A673 (cell line): ENCODE measurements around the gene JAKMIP1. TPM values are rescaled to one million over a fixed set of nuclear protein-coding genes. Genes with fewer than 3 reads are reported as not detected.

ENCODE experiments used
- BruUV-seq: library from RNA; stranded (reverse); fragments of 400-500 nt; replicated peaks from 2 replicates; lab custom pipeline; 2021; lab: Mats Ljungman, UMichigan
- CTCF ChIA-PET: fragments of 300-600 bp; sonication (Branson Sonifier 250); formaldehyde crosslinking; loops from one replicate; lab custom pipeline; 2022; ENCODE audit warnings: antibody characterized with exemption; lab: Charles Lee
- POLR2A ChIA-PET: fragments of 300-600 bp; sonication (Branson Sonifier 250); formaldehyde crosslinking; loops from one replicate; lab custom pipeline; 2022; ENCODE audit warnings: antibody characterized with exemption; ENCODE audit not compliant: low non-redundant PET; lab: Charles Lee
- DNase-seq: peaks from one replicate; pipeline ENCODE4 v3.0.0-alpha.2; 2015; ENCODE audit warnings: low spot score
- H3K27ac ChIP-seq: fragments of 200-600 bp; sonication (generic); 2 replicates; pipeline ENCODE4 v1.5.1; 2016; ENCODE audit warnings: mixed run types, low read depth, mild to moderate bottlenecking, mixed read lengths, antibody characterized with exemption, low read length; ENCODE audit not compliant: poor library complexity, severe bottlenecking
- H3K27me3 ChIP-seq: fragments of 200-600 bp; sonication (generic); replicated peaks from 2 replicates; pipeline ENCODE4 v1.6.1; 2017; ENCODE audit warnings: mixed run types, low read depth, mild to moderate bottlenecking, mixed read lengths, antibody characterized with exemption, low read length; ENCODE audit not compliant: insufficient read depth, poor library complexity
- H3K36me3 ChIP-seq: fragments of 200-600 bp; sonication (generic); 2 replicates; pipeline ENCODE4 v1.6.1; 2016; ENCODE audit warnings: mixed run types, mild to moderate bottlenecking, mixed read lengths, antibody characterized with exemption, low read length; ENCODE audit not compliant: insufficient read depth, poor library complexity, severe bottlenecking
- H3K4me1 ChIP-seq: fragments of 200-600 bp; sonication (generic); 2 replicates; pipeline ENCODE4 v1.6.1; 2017; ENCODE audit warnings: mixed run types, mild to moderate bottlenecking, mixed read lengths, antibody characterized with exemption, low read length; ENCODE audit not compliant: insufficient read depth, poor library complexity, severe bottlenecking
- H3K4me3 ChIP-seq: fragments of 200-600 bp; sonication (generic); 2 replicates; pipeline ENCODE4 v1.5.1; 2016; ENCODE audit warnings: low read depth, mixed run types, mild to moderate bottlenecking, mixed read lengths, low read length; ENCODE audit not compliant: poor library complexity, severe bottlenecking
- H3K9me3 ChIP-seq: fragments of 200-600 bp; sonication (generic); 2 replicates; pipeline ENCODE4 v1.6.1; 2016; ENCODE audit warnings: mixed run types, low read depth, mild to moderate bottlenecking, mixed read lengths, antibody characterized with exemption, low read length; ENCODE audit not compliant: poor library complexity, severe bottlenecking
- EZH2 ChIP-seq: fragments of 200-600 bp; sonication (generic); IDR thresholded peaks from 2 replicates; pipeline ENCODE4 v1.6.1; 2017; ENCODE audit warnings: borderline replicate concordance, low read depth, mild to moderate bottlenecking, mixed read lengths, antibody characterized with exemption, low read length; ENCODE audit not compliant: poor library complexity, severe bottlenecking
- intact Hi-C: fragments of 100-400 bp; cut with micrococcal nuclease; formaldehyde crosslinking; loops from one replicate; pipeline ENCODE4 v1.10.0; 2022; ENCODE audit not compliant: unreplicated experiment
- total RNA-seq: library from RNA; stranded (reverse); gene quantifications from 2 replicates; pipeline ENCODE4 v1.2.3, GENCODE V29; 2021
- TF ChIP-seq, protein P1 (sequence below): fragments of 300-800, 200-600 bp; sonication (generic); conservative IDR thresholded peaks from 2 replicates; pipeline ENCODE4 v1.5.1; 2017; ENCODE audit warnings: low read depth, mild to moderate bottlenecking, antibody characterized with exemption, low read length, moderate library complexity, mixed read lengths

JAKMIP1 gene
- total RNA-seq, 1 experiment from 2014 or later = not detected

DNA sequence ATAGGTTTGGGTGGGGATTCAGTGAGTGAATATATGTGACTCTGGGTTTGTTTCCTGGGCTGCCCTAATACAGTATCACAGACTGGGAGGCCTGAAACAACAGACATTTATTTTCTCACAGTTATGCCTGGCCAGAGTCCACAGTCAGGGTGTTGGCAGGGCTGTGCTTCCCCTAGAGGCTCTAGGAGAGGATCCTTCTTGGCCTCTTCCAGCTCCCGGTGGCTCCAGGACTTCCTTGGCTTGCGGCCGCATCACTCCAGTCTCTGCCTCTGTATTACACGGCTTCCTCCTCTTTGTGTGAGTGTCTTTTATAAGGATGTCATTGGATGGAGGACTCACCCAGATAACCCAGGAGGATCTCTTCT, 5.2 kb upstream of the JAKMIP1 start:
- Histone ChIP-seq H3K9me3 (no peaks in the 10 kb centered on the region), H3K4me1 (no peaks in the 10 kb centered on the region), H3K27ac (no peak overlapping the region), H3K36me3 (no peaks in the 10 kb centered on the region), H3K4me3 (no peak overlapping the region), H3K27me3 (peaks cover 37% of the 10 kb centered on the region)
- intact Hi-C loops = no loop called here
- ChIA-PET CTCF (no interaction called here), POLR2A (no interaction called here)
- no TSS peak for BruUV-seq
- DNase-seq = no peak
- no peak for TF ChIP-seq EZH2
- TF ChIP-seq, protein P1, sequence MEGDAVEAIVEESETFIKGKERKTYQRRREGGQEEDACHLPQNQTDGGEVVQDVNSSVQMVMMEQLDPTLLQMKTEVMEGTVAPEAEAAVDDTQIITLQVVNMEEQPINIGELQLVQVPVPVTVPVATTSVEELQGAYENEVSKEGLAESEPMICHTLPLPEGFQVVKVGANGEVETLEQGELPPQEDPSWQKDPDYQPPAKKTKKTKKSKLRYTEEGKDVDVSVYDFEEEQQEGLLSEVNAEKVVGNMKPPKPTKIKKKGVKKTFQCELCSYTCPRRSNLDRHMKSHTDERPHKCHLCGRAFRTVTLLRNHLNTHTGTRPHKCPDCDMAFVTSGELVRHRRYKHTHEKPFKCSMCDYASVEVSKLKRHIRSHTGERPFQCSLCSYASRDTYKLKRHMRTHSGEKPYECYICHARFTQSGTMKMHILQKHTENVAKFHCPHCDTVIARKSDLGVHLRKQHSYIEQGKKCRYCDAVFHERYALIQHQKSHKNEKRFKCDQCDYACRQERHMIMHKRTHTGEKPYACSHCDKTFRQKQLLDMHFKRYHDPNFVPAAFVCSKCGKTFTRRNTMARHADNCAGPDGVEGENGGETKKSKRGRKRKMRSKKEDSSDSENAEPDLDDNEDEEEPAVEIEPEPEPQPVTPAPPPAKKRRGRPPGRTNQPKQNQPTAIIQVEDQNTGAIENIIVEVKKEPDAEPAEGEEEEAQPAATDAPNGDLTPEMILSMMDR = no peak

DNA sequence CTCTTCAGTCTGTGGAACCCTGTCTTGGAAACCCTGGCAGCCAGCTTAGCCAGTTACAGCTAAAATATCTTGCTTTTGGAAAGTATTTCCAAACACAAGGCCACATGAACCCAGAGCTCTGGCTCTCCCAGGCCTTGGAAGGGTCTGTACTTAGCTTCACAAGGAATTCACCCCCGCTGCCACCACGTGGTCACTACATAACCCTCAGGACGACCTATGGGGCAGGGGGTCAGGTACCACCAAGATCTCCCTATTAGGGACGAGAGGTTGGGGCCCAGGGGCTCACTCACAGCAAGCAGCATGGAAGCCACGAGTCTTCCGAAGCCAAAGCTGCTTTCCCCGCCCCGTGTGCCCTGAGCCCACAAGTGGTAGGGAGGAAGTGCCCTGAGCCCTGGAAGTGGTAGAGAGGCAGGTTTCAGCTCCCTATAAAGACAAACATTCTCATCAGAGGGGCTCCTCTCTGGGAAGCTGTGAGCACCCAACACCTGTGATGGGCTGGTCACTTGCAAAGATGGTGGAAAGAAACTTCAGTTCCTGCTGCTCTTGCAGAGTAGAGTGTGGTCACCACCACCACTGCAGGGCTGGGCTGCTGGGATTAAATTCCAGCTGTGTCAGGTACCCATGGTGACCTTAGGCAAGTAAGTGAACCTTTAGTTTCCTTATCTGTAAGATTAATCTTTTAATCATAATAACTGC, 4.7 kb upstream of the JAKMIP1 start:
- TF ChIP-seq, protein P1 = no peak
- TF ChIP-seq EZH2 = no peak
- ChIA-PET CTCF (no interaction called here), POLR2A (no interaction called here)
- no peak for DNase-seq
- intact Hi-C loops = no loop called here
- Histone ChIP-seq H3K27ac (no peak overlapping the region), H3K27me3 (peaks cover 34% of the 10 kb centered on the region), H3K9me3 (no peaks in the 10 kb centered on the region), H3K36me3 (no peaks in the 10 kb centered on the region), H3K4me3 (no peak overlapping the region), H3K4me1 (no peaks in the 10 kb centered on the region)
- no TSS peak for BruUV-seq

DNA sequence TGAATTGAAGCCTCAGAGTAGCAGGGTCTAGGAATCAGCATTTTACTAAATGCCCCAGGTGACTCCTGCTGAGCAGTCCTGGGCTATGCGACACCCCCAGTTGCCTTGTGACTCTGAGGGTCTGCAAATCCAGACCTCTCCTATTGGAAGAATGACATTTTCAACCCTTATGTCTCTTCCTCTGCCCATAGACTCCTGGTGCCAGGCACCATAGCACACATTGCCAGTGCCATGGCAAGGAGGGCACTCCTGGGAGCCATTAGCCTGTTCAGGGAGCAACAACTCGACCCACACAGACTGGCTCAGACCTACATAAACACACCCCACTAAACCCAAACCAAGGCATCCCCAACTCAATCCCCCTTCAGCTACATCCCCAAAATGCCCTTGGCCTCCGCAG, 3.7 kb upstream of the JAKMIP1 start:
- ChIA-PET CTCF (no interaction called here), POLR2A (no interaction called here)
- H3K27me3 ChIP-seq = peaks cover 42% of the 10 kb centered on the region
- H3K4me1 ChIP-seq = no peaks in the 10 kb centered on the region
- no TSS peak for BruUV-seq
- TF ChIP-seq EZH2 = no peak
- TF ChIP-seq, protein P1 = no peak
- no peak overlapping the region for H3K27ac ChIP-seq
- DNase-seq = no peak
- H3K4me3 ChIP-seq = no peak overlapping the region
- intact Hi-C loops = no loop called here
- no peaks in the 10 kb centered on the region for H3K36me3 ChIP-seq
- H3K9me3 ChIP-seq = no peaks in the 10 kb centered on the region
